Lung microvascular endothelial cell (primary cell): ENCODE data around the gene ZC3H12A. TPM values are rescaled to one million over a fixed set of nuclear protein-coding genes. Genes with fewer than 3 reads are reported as not detected.
A peak's percentile ranks its signal among the peaks of the same experiment; 100 is the strongest.

ENCODE experiments used
- DNase-seq, 2 donors: peaks; one replicate each; pipeline versions ENCODE4 v3.0.0 to v3.0.0-alpha.2; 2010; ENCODE audit warnings: low read depth in 2 of 2
- total RNA-seq: library from RNA; depleted of rRNA; stranded (reverse); fragments of >200 nt; gene quantifications from 2 replicates; pipeline ENCODE4 v1.2.1, GENCODE V29; 2014

Gene ZC3H12A
- total RNA-seq, 1 donor from 2014 or later: 2.4 TPM

DNA sequence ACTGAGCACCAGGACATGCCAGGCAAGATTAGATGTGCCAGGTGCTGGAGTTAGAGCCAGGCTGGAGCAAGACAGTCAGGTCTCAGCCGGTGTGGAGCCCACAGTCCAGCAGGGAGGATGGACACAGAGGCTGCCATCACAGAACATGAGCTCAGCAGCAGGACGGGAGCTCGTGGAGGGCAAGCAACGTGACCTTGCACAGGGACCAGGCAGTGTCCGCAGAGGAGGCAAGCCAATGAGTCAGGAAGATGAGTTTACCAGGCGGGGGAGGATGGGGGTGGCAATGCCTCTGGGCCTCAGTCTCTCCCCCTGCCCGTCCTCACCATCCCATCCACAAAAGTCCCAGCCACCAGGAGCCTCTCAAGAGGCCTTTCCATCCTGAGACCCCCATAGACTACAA, 20.7 kb upstream of the ZC3H12A start:
- no peak for DNase-seq

DNA sequence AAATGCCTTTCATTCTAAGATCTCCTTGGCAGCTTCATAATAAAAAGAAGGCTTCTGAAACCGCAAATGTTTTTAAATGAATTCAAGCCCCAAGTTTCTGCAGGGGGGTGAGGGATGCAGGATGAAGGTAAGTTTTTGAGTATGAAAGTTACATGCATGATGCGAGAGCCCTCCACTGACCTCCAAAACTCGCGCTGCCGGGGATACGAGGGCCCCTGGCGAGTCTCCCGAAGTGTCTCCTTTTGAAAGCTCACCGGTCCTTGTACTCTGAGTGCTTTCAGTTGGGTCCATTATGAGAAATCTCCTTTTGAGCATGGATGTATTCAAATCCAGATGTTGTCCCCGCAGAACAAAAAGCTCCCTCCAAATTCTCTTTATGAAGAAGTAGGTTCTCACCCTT, 18.9 kb upstream of the ZC3H12A start:
- no peak for DNase-seq

DNA sequence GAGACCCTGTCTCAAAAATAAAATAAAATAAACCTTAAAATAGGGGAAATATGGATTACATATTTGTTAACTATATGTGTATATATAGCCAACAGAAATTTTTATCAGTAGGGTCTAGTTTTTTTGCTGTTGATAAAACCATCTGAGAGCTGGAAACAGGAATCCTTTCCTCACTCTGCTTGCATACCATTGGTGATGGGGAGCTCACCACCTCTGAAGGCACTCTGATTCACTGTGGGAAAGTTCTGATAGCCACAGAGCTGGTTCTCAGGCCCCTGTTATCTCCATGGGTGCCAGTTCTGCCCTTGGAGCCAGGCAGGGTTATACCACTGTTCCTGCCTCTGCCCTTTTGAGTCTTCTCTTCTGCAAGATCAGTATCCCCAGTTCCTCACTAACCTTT, 17.8 kb upstream of the ZC3H12A start:
- no peak for DNase-seq

DNA sequence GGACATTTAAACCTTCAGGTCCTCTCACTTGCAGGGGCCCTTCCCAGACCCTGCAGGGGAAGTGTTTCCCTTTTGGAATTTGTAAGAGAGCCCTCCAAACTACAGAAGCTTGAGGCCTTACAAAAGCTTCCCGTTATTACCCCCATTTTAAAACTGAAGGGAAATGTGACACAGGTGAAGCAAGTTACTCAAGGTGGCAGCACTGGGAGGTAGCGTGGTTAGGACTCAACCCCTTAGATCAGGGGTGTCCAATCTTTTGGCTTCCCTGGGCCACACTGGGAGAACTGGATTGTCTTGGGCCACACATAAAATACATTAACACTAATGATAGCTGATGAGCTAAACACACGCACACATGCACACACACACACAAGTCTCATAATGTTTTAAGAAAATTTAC, 15.8 kb upstream of the ZC3H12A start:
- no peak for DNase-seq

GRCh38 chr1:37461698-37462436, 12.5 kb upstream of the ZC3H12A start:
- peak in 1 of 2 donors; percentile 81 for DNase-seq

- no peak for DNase-seq
These were observed 9.9 kb upstream of the ZC3H12A start for GRCh38 chr1:37464443-37464842.

- DNase-seq: no peak
These were observed 8.5 kb upstream of the ZC3H12A start for GRCh38 chr1:37465593-37466517.

DNA sequence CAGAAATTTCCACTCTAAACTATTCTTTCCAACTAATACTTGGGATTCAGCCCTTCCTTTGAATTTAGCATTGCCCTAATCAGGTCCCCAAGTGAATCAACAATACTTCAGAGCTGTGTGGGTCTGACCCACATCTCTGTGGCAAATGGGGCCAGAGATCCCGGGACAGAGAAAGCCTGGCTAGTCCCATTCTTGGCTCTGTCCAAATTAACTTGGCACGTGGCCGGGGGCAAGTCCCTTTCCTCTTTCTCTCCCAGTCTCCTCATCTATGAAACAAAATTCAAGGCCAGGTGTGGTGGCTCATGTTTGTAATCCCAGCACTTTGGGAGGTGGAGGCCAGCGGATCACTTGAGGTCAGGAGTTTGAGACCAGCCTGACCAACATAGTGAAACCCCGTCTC, 6.3 kb upstream of the ZC3H12A start:
- DNase-seq: no peak

DNA sequence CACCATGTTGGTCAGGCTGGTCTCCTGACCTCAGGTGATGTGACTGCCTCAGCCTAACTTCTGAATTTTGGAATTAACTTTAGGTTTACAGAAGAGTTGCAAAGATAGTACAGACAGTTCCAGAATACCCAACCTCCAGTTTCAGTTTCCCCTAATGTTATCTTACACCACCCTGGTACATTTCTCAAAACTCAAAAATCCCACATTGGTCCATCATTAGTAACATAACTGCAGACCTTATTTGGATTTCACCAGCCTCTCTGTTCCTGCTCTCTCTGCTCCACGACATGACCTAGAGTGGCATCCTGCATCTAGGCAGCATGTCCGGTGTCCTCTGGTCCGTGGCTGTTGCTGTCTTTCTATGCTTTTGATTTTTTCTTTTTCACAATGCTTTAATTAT, 5.0 kb upstream of the ZC3H12A start:
- no peak for DNase-seq

DNA sequence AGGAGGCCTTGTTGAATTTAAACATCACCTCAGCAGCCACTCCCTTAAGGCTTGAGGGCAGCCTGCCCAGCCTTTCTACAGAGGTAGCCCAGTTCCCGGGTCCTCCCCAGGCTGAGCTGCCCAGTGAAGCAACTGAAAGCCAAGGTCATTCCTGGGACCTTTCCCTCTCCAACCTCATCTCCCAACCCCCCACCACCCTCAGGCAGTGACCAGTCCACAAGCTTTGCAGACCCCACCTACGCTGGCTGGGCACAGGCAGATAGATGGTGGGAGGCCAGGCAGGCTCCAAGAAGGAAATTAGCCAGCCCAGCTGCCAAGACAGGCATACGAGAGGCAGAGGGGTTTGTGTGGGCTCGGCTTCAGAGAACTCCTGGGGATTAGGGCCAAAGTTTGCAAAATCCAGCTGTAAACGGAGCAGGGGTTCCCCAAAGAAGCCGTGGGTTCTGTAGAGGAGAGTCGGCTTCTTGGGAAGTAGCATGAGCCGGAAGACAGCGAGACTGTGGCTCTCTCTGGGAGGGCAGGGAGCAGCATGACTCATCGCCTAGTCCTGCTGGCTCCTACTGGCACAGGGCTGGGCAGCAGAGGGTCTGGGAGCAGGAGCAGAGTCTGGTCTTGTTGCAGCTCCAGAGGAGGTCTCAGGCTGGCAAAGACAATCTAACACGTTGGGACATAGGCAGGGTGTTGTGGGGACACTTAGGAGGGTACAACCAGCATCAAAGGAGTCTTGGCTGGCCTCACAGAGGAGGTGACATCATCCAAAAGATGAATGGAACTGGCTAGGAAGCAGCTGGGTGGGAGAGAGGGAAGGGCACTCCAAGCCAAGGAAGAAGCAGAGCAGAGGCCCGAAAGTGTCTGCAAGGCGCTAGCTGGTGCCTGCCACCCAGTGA, 2.8 kb upstream of the ZC3H12A start:
- peak; percentile 48 to 92 for DNase-seq

DNA sequence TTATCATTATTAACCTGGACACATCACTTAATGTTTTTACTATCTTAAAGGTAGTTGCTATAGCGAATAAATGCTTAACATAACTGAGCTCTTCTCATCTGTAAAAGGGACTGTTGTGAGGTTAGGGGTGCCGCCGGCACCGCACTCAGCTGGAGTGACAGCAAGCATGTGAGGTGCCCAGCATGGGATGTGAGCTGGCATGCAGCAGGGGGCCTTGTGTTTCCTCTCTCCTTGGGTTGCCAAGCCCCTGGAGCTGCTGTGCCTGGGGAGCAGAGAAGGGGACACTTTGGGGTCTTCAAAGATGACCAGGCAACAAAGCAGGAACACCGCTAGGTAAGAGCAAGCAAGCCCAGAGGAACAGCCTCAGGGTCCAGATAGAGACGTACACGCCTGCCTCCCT, 2.1 kb upstream of the ZC3H12A start:
- no peak for DNase-seq

DNA sequence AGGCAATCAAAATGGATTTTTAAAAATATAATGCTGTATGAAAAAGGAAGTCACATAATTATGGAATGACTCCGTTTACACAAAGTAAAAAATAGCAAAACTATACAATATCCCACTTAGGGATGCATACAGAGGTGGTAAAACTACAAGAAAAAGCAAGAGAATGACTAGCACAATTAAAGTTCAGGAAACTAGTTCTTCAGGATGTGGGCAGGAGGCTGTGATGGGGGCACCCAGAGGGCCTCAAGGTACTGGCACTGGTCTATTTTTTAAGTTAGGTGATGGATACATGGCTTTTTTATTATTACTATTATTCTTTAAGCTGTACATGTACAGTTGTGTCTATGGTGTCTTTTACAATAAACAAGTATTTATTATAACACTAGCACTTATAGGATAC, 1.4 kb upstream of the ZC3H12A start:
- no peak for DNase-seq

GRCh38 chr1:37473431-37474045, 842 bp upstream of the ZC3H12A start:
- DNase-seq: peak; percentile 47 to 54

DNA sequence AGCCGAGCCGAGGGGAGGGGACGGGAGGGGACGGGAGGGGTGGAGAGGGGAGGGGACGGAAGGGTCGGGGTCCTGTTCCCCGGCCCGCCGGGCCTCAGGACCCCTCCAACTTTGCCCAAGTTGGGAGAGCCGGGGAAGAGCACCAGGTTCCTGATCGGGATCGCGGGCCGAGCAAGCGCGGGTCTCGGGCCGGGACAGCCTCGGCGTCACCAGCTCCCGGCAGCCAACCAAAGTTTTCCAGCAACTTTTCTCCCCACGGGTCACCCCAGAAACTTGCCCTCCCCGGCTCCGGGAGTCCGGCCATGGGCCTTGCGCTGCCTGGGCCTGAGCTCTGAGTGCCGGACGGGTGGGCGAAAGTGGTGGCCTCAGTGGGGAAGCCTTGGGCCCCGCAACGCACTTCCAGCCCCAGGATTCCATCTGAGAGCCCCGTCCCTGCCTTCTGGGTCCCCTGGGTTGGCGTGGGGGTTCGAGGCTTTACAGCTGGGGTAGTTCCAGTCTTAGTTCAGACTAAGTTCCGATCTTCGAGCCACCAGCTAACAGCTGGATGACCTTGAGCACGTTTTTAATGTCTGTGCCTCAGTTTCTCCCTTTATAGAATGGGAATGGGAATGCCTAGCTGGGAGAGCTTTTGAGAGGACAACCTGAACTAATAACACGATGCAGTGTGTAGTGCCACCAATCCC, 458 bp downstream of the ZC3H12A start:
- DNase-seq: peak; percentile 47 to 50

DNA sequence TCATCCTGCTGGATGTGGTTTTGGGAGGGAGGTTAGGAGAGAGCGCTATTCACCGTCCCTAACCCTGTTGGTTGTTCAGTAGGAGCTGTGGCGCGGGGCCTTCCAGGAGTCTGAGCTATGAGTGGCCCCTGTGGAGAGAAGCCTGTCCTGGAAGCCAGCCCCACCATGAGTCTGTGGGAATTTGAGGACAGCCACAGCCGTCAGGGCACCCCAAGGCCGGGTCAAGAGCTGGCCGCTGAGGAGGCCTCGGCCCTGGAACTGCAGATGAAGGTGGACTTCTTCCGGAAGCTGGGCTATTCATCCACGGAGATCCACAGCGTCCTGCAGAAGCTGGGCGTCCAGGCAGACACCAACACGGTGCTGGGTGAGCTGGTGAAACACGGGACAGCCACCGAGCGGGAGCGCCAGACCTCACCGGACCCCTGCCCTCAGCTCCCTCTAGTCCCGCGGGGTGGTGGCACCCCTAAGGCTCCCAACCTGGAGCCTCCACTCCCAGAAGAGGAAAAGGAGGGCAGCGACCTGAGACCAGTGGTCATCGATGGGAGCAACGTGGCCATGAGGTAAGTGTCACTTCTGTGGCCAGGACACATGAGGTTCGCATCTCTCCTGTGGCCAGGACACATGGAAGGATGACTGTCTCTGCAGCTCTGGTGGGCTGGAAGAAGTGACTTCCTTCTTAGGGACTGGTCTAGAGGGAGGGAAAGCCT, 1.2 kb downstream of the ZC3H12A start:
- no peak for DNase-seq

GRCh38 chr1:37476087-37476452, 1.7 kb downstream of the ZC3H12A start:
- no peak for DNase-seq

DNA sequence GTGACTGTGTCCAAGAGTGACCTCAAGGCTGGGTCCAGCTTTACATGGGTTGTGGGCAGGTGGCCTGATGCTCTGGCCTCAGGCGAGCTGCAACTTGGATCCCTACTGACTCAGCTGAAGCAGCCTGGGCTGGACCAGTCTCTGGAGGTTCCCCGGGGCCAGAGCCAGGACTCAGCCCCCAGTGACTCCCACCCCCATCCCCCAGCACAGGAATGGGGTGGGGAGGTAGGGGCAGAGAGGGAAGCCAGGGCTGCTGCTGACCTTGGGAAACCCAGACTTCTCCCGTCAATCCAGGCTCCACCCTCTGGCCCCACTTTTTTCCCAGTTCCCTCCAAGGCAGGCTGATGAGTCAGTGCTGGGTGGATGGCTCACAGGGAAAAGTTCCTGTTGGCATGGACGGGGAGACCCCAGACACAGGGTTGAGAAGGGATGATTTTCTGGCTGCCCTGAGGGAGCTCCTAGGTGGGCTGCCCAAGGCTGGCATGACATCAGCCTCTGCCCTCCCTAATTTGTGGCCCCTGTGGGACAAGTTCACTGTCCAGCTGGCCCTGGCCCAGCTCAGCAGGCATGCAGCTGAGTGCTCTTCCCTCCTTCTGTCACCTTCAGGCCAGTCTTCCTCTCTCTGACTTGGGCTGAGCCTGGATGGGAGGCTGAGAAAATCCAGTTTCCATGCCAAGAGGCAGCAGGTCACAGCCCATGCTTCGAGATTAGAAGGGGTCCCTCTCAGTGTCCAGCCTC, 2.2 kb downstream of the ZC3H12A start:
- DNase-seq: peak; percentile 49 to 86

GRCh38 chr1:37477198-37477931, 3.0 kb downstream of the ZC3H12A start:
- DNase-seq: peak; percentile 53 to 87

- DNase-seq: no peak
These were observed 3.6 kb downstream of the ZC3H12A start for GRCh38 chr1:37477946-37478345.
